K562 (cell line): ENCODE measurements around the gene PTK7. TPM values are rescaled to one million over a fixed set of nuclear protein-coding genes. Genes with fewer than 3 reads are reported as not detected.

Experiments used
- BRD4 ChIP-seq: fragments of 200-600 bp; sonication (generic); IDR thresholded peaks from 2 replicates; pipeline ENCODE4 v1.6.1; 2017; ENCODE audit warnings: inconsistent platforms
- CBX5 ChIP-seq: IDR thresholded peaks from 2 replicates; pipeline ENCODE4 v1.6.1; 2014; ENCODE audit warnings: low read depth, borderline replicate concordance
- CEBPZ ChIP-seq: fragments of 150-350 bp; IDR thresholded peaks from 2 replicates; pipeline ENCODE4 v1.6.1; 2014; ENCODE audit warnings: low read depth, mild to moderate bottlenecking, low read length, borderline replicate concordance
- DMBX1 ChIP-seq: fragments of 250-450 bp; sonication (Bioruptor Pico); IDR thresholded peaks from 2 replicates; pipeline ENCODE4 v1.8.0; 2022; ENCODE audit warnings: inconsistent platforms, mild to moderate bottlenecking, moderate library complexity, borderline replicate concordance
- EHMT2 ChIP-seq: fragments of 450-650 bp; IDR thresholded peaks from 2 replicates; pipeline ENCODE4 v1.6.1; 2018; ENCODE audit warnings: antibody characterized with exemption
- GATAD2B ChIP-seq: fragments of 450-650 bp; IDR thresholded peaks from 2 replicates; pipeline ENCODE4 v1.6.1; 2017; ENCODE audit warnings: mild to moderate bottlenecking, borderline replicate concordance
- HDAC1 ChIP-seq, 2 experiments: fragments of 450-650 bp; IDR thresholded peaks; 2 replicates each; pipeline ENCODE4 v1.6.1; 2016 to 2017; ENCODE audit warnings: inconsistent platforms in 1 of 2, mild to moderate bottlenecking in 1 of 2, moderate library complexity in 1 of 2
- HLTF ChIP-seq: fragments of 450-650 bp; IDR thresholded peaks from 2 replicates; pipeline ENCODE4 v1.6.1; 2016
- HMG20A ChIP-seq: fragments of 450-650 bp; formaldehyde crosslinking; conservative IDR thresholded peaks from 2 replicates; pipeline ENCODE4 v1.4.0; 2020; ENCODE audit warnings: mild to moderate bottlenecking, mixed read lengths
- MBD1 ChIP-seq: fragments of 250-450 bp; sonication (Bioruptor Pico); IDR thresholded peaks from 2 replicates; pipeline ENCODE4 v1.8.0; 2022; ENCODE audit warnings: inconsistent platforms
- MTA2 ChIP-seq: fragments of 450-650 bp; IDR thresholded peaks from 2 replicates; pipeline ENCODE4 v1.6.1; 2016; ENCODE audit warnings: low read depth
- NFIX ChIP-seq: fragments of 250-450 bp; sonication (Bioruptor Pico); IDR thresholded peaks from 2 replicates; pipeline ENCODE4 v1.4.0; 2020; ENCODE audit warnings: low read depth, mild to moderate bottlenecking, moderate library complexity
- NKRF ChIP-seq: fragments of 450-650 bp; IDR thresholded peaks from 2 replicates; pipeline ENCODE4 v1.6.1; 2016; ENCODE audit warnings: borderline replicate concordance
- TAF7 ChIP-seq: fragments of 450-650 bp; IDR thresholded peaks from 2 replicates; pipeline ENCODE4 v1.6.1; 2016; ENCODE audit warnings: missing genetic modification characterization, missing compliant biosample characterization
- TCF7L2 ChIP-seq: fragments of 150-350 bp; IDR thresholded peaks from 2 replicates; pipeline ENCODE4 v1.6.1; 2016; ENCODE audit warnings: low read depth, mild to moderate bottlenecking, low read length, moderate library complexity
- ZNF133 ChIP-seq: fragments of 250-450 bp; sonication (Bioruptor Pico); IDR thresholded peaks from 2 replicates; pipeline ENCODE4 v1.4.0; 2020; ENCODE audit warnings: mild to moderate bottlenecking
- ZNF239 ChIP-seq: fragments of 250-450 bp; sonication (Bioruptor Pico); IDR thresholded peaks from 2 replicates; pipeline ENCODE4 v1.4.0; 2020; ENCODE audit warnings: mild to moderate bottlenecking
- ZNF57 ChIP-seq: fragments of 450-650 bp; formaldehyde crosslinking; IDR thresholded peaks from 2 replicates; pipeline ENCODE4 v1.4.0; 2020; ENCODE audit warnings: mild to moderate bottlenecking, moderate library complexity
- ZSCAN32 ChIP-seq: fragments of 450-650 bp; formaldehyde crosslinking; IDR thresholded peaks from 2 replicates; pipeline ENCODE4 v1.4.0; 2020; ENCODE audit warnings: mild to moderate bottlenecking, moderate library complexity
- polyA plus RNA-seq, 8 experiments: library from polyadenylated mRNA; depleted of rRNA in 4 of 8; stranded (reverse) in 5 of 8; unstranded in 3 of 8; fragments of >200 nt; fragmentation: Nextera tagmentation in 2 of 8; fragmentation: Illumina TruSeq in 1 of 8; extraction: Ambion mirVana in 2 of 8; extraction: Trizol in 1 of 8; gene quantifications; 2 replicates each; pipeline versions ENCODE4 v1.2.1 to v1.2.3, GENCODE V29; 2011 to 2014; ENCODE audit warnings: inconsistent platforms in 1 of 8, missing spikeins in 1 of 8
- total RNA-seq, 7 experiments: library from RNA; depleted of rRNA in 6 of 7; stranded (reverse); fragments of >200 nt in 6 of 7; fragmentation: Illumina TruSeq in 2 of 7; extraction: Trizol in 2 of 7; gene quantifications; 2 replicates each; pipeline versions ENCODE4 v1.2.1 to v1.2.3, GENCODE V29; 2011 to 2021; ENCODE audit warnings: low replicate concordance in 1 of 7
- TF ChIP-seq, protein P1 (sequence below): fragments of 200-400 bp; formaldehyde crosslinking; IDR thresholded peaks from 2 replicates; pipeline ENCODE4 v1.6.1; 2017; ENCODE audit warnings: mild to moderate bottlenecking, low read depth, low read length, moderate library complexity

PTK7 gene
- total and polyA plus RNA-seq, 9 of the 15 experiments (the other 6 are each of a cell fraction or from before 2014, with no cell fraction given) = 0.20 to 6.8 (median 4.2) TPM

DNA sequence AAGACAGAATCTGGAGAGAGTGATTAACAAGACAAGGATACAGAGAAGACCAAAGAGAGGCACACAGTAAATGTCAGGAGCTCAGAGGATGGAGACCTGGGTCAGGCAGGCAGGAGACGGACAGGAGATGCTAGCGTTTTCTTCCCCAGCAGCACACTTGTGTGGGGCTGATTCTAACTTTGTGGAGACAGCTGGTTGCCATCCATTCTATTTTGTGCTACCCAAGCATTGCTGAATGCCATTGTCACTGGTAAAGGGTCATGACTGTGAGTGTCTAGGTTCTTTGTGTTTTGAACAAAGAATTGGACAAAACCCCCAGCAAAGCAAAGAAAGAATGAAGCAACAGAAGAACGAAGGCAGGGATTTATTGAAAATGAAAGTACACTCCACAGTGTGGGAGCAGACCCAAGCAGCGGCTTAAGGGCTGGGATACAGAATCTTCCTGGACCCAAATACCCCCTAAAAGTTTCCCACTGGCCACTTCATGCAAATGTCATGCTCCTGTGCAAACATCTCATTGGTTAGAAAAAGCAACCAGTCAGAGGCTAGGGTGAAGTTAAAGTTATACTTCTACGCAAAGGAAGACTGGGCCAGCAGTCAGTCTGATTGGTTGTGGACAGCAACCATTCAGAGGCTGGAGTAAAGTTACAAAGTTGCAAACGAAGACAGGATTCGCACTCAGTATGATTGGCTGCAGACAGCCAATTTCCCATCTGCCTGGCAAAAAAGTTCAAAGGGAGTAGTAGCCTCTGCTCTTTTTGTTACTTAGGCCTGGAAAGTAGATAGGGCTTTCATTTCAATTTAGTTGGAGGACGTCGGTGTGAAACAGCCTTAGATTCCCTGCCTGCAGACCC lies 17.5 kb downstream of the PTK7 start (continued):
- TF ChIP-seq CEBPZ (no peak), DMBX1 (no peak), NFIX (no peak), BRD4 (no peak), ZNF57 (CRISPR knock-in tag) (no peak), TCF7L2 (no peak), HLTF (no peak), ZNF133 (no peak), ZNF239 (CRISPR knock-in tag) (no peak), HDAC1 (IDR thresholded peaks at IDR 0.05) (no peak), EHMT2 (no peak), ZSCAN32 (CRISPR knock-in tag) (no peak), GATAD2B (no peak), MTA2 (no peak), MBD1 (CRISPR knock-in tag) (no peak), CBX5 (no peak), HMG20A (CRISPR knock-in tag) (no peak), NKRF (no peak), TAF7 (tag) (no peak)
- TF ChIP-seq, protein P1, sequence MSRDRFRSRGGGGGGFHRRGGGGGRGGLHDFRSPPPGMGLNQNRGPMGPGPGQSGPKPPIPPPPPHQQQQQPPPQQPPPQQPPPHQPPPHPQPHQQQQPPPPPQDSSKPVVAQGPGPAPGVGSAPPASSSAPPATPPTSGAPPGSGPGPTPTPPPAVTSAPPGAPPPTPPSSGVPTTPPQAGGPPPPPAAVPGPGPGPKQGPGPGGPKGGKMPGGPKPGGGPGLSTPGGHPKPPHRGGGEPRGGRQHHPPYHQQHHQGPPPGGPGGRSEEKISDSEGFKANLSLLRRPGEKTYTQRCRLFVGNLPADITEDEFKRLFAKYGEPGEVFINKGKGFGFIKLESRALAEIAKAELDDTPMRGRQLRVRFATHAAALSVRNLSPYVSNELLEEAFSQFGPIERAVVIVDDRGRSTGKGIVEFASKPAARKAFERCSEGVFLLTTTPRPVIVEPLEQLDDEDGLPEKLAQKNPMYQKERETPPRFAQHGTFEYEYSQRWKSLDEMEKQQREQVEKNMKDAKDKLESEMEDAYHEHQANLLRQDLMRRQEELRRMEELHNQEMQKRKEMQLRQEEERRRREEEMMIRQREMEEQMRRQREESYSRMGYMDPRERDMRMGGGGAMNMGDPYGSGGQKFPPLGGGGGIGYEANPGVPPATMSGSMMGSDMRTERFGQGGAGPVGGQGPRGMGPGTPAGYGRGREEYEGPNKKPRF = no peak
